Mammary epithelial cell (primary cell): Measurements from ENCODE around the gene MESP1.

Experiments used
- CTCF ChIP-seq, 2 donors: IDR thresholded peaks in 1 of 2; conservative IDR thresholded peaks in 1 of 2; 2 replicates each; pipeline ENCODE4 v1.5.1; 2011 to 2012; ENCODE audit warnings: inconsistent platforms in 2 of 2, low read length in 2 of 2, mild to moderate bottlenecking in 2 of 2, control low read depth in 1 of 2, low read depth in 1 of 2; ENCODE audit not compliant: insufficient read depth in 1 of 2; ENCODE audit errors: extremely low read depth in 1 of 2
- EZH2 ChIP-seq: IDR thresholded peaks from 2 replicates; pipeline ENCODE4 v1.6.1; 2012; ENCODE audit warnings: low read length, inconsistent platforms, borderline replicate concordance

GRCh38 chr15:89758981-89759380 lies 7.9 kb upstream of the MESP1 start:
- no peak for TF ChIP-seq CTCF (conservative IDR thresholded peaks at IDR 0.05 in 1 of 2, IDR thresholded peaks at IDR 0.05 in 1 of 2; ENCODE audit: extremely low read depth in 1 of 2, insufficient read depth in 1 of 2, low read depth in 1 of 2, low read length in 2 of 2)
- TF ChIP-seq EZH2, result no peak
